Astrocyte of the spinal cord (primary cell): ENCODE results near the gene LTN1.

Experiments
- DNase-seq: peaks from one replicate; pipeline ENCODE4 v3.0.0; 2011; ENCODE audit warnings: low read depth, low spot score
- H3K4me3 ChIP-seq: 2 replicates; pipeline ENCODE4 v1.5.1; 2011; ENCODE audit warnings: low read depth, mild to moderate bottlenecking, low read length, moderate library complexity
- CTCF ChIP-seq: IDR thresholded peaks from 2 replicates; pipeline ENCODE4 v1.5.1; 2012; ENCODE audit warnings: low read depth, mild to moderate bottlenecking, low read length, inconsistent platforms
- in situ Hi-C: cut with HindIII; loops from 2 replicates; pipeline ENCODE4 v1.10.0; 2017; ENCODE audit warnings: low sequenced_read_pairs

The LTN1 gene

GRCh38 chr21:28882345-28882744 lies 110.3 kb downstream of the LTN1 start:
- no peak for TF ChIP-seq CTCF
- no peak overlapping the region for H3K4me3 ChIP-seq
- DNase-seq, result no peak
- in situ Hi-C loops, result no loop called here
